ENCODE data around the gene NFIA. TPM values are rescaled to one million over a fixed set of nuclear protein-coding genes. Genes with fewer than 3 reads are reported as not detected.

Gene NFIA
- total and polyA plus RNA-seq, 8 donors = 9.6 to 108 (median 37.2) TPM

- peaks cover 12 to 69% (median 20%) of the 10 kb centered on the region in 4 donors for H3K4me1 ChIP-seq
- no peaks in the 10 kb centered on the region for H3K27me3 ChIP-seq
- WGBS, 5 donors = 88 to 94% (median 89%) methylated on average over 7 of the region's 7 CpGs
- H3K4me3 ChIP-seq = no peak overlapping the region
- no peaks in the 10 kb centered on the region for H3K9me3 ChIP-seq
- no peak for DNase-seq
- intact Hi-C loops (cut with DNase I; ENCODE audit: low total_unique reads) = no loop called here
- TF ChIP-seq POLR2AphosphoS5 (IDR thresholded peaks at IDR 0.05) = no peak
- TF ChIP-seq EP300 (IDR thresholded peaks at IDR 0.05) = no peak
- TF ChIP-seq CTCF (IDR thresholded peaks at IDR 0.05) = no peak
- TF ChIP-seq POLR2A (IDR thresholded peaks at IDR 0.05) = no peak
- peak overlapping the region in 3 of 5 donors; percentile 1 to 33 (median 25) for H3K27ac ChIP-seq
- no peaks in the 10 kb centered on the region for H3K36me3 ChIP-seq
These were observed 234.1 kb downstream of the NFIA start for GRCh38 chr1:61316493-61316892.

DNA sequence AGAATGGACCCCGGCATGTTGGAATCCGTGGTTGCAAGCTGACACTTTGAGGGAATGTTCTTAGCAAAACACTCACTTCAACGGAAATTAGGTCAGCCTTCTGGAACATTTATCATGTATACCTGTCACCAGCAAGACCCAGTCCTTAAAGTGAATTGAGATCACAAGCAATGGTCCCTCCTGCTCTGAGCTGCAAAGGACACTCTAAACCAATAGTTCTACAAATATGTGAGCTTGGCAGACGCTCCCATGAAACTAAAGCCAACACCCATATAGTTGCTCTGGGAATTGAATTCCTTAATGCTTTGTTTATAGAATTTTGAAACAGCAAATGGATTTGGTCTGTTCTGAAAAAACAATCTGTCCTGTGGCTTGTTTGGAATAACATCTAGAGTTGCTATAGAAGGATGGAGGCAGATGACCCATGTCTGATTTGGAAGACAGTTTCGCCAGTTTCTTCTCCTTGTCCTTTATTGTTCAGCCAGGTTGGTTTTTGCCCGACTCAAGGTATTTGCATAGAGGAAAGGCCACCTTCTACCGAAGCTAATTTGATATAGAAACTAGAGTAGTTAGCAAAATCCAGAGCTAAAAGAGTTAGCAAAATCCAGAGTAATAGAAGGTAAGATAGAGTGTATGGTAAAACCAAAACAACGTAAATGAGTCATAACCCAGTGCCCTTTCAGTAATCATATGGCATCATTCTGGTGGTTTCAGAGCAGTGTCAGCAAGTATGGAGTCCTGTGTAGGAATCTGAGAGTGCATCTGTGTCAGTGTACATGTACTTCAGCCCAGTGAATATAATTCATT, 236.2 kb downstream of the NFIA start:
- no peaks in the 10 kb centered on the region for H3K9me3 ChIP-seq
- peaks cover 18 to 80% (median 34%) of the 10 kb centered on the region in 4 donors for H3K4me1 ChIP-seq
- H3K4me3 ChIP-seq = peak overlapping the region in 1 of 4 donors; percentile 1
- peak in 1 of 2 donors; percentile 86 for DNase-seq
- WGBS, 5 donors = 34 to 51% (median 49%) methylated on average over 8 of the region's 8 CpGs
- no peaks in the 10 kb centered on the region for H3K36me3 ChIP-seq
- H3K27me3 ChIP-seq = no peaks in the 10 kb centered on the region
- H3K27ac ChIP-seq = peak overlapping the region in 4 of 5 donors; percentile 63 to 78 (median 70)
- no peak for TF ChIP-seq EP300 (IDR thresholded peaks at IDR 0.05)
- TF ChIP-seq POLR2A (IDR thresholded peaks at IDR 0.05) = no peak
- TF ChIP-seq POLR2AphosphoS5 (IDR thresholded peaks at IDR 0.05) = peak in 2 of 3 donors; percentile 38 to 70
- intact Hi-C loops (cut with DNase I; ENCODE audit: low total_unique reads) = no loop called here

- intact Hi-C loops (cut with DNase I; ENCODE audit: low total_unique reads) = loop anchor here (10.0 kb wide), 1 partner anchor 136 kb away; no protein-coding TSS in a partner anchor
- Histone ChIP-seq H3K36me3 (no peaks in the 10 kb centered on the region), H3K4me1 (peaks cover 30 to 83% (median 51%) of the 10 kb centered on the region in 4 donors), H3K4me3 (no peak overlapping the region), H3K27ac (peak overlapping the region in 2 of 5 donors; percentile 71 to 78), H3K9me3 (no peaks in the 10 kb centered on the region), H3K27me3 (no peaks in the 10 kb centered on the region)
- DNase-seq = no peak
- WGBS, 5 donors = 71 to 93% (median 82%) methylated on average over 2 of the region's 2 CpGs
- TF ChIP-seq POLR2AphosphoS5 (IDR thresholded peaks at IDR 0.05) = no peak
- TF ChIP-seq CTCF (IDR thresholded peaks at IDR 0.05) = no peak
- no peak for TF ChIP-seq EP300 (IDR thresholded peaks at IDR 0.05)
- no peak for TF ChIP-seq POLR2A (IDR thresholded peaks at IDR 0.05)
These were observed 238.2 kb downstream of the NFIA start for GRCh38 chr1:61320575-61320974.

GRCh38 chr1:61322008-61322744, 239.8 kb downstream of the NFIA start:
- H3K27me3 ChIP-seq = no peaks in the 10 kb centered on the region
- peak overlapping the region in 2 of 5 donors; percentile 6 to 19 for H3K27ac ChIP-seq
- H3K4me1 ChIP-seq = peaks cover 30 to 72% (median 51%) of the 10 kb centered on the region in 4 donors
- no peaks in the 10 kb centered on the region for H3K9me3 ChIP-seq
- H3K36me3 ChIP-seq = no peaks in the 10 kb centered on the region
- intact Hi-C loops (cut with DNase I; ENCODE audit: low total_unique reads) = loop anchor here (10.0 kb wide), 1 partner anchor 137 kb away; no protein-coding TSS in a partner anchor
- no peak for TF ChIP-seq POLR2A (IDR thresholded peaks at IDR 0.05)
- TF ChIP-seq EP300 (IDR thresholded peaks at IDR 0.05) = no peak
- no peak for DNase-seq
- no peak overlapping the region for H3K4me3 ChIP-seq
- WGBS, 5 donors = 75 to 83% (median 81%) methylated on average over 7 of the region's 7 CpGs

GRCh38 chr1:61322769-61323168, 240.4 kb downstream of the NFIA start:
- TF ChIP-seq EP300 (IDR thresholded peaks at IDR 0.05) = no peak
- TF ChIP-seq POLR2AphosphoS5 (IDR thresholded peaks at IDR 0.05) = peak in 1 of 3 donors; percentile 19
- Histone ChIP-seq H3K27me3 (no peaks in the 10 kb centered on the region), H3K36me3 (no peaks in the 10 kb centered on the region), H3K4me1 (peaks cover 30 to 70% (median 50%) of the 10 kb centered on the region in 4 donors), H3K27ac (peak overlapping the region in 2 of 5 donors; percentile 6 to 19), H3K9me3 (no peaks in the 10 kb centered on the region), H3K4me3 (no peak overlapping the region)
- peak in 1 of 2 donors; percentile 49 for DNase-seq
- intact Hi-C loops (cut with DNase I; ENCODE audit: low total_unique reads) = loop anchor here (10.0 kb wide), 1 partner anchor 138 kb away; no protein-coding TSS in a partner anchor
